Naive B cell (primary cell): ENCODE data around the gene PODXL2. TPM values are rescaled to one million over a fixed set of nuclear protein-coding genes. Genes with fewer than 3 reads are reported as not detected.
"Not testable (repeated sequence)": the region's sequence is repeated elsewhere in the genome, so short reads cannot be mapped to it uniquely, and the experiment has no call there.

Experiments used
- ATAC-seq, 2 donors: fragments of 150-1000 bp; cut with Tn5 transposase; 2 replicates each; pipeline ENCODE4 v1.10.0; 2021; ENCODE audit warnings: low read depth in 2 of 2, mild to moderate bottlenecking in 2 of 2, moderate library complexity in 2 of 2
- DNase-seq: peaks from one replicate; pipeline ENCODE4 v3.0.0; 2022
- H3K27ac Mint-ChIP-seq, 6 donors: one replicate each; pipeline ENCODE4 v1.8.0; 2020 to 2022; ENCODE audit warnings: mild to moderate bottlenecking in 6 of 6, mixed read lengths in 6 of 6, moderate library complexity in 5 of 6, inconsistent platforms in 2 of 6
- H3K27me3 Mint-ChIP-seq, 3 donors: one replicate each; pipeline ENCODE4 v1.8.0; 2021 to 2022; ENCODE audit warnings: mixed read lengths in 3 of 3, mild to moderate bottlenecking in 1 of 3
- H3K36me3 Mint-ChIP-seq, 2 donors: one replicate each; pipeline ENCODE4 v1.8.0; 2020 to 2022; ENCODE audit warnings: mixed read lengths in 2 of 2, inconsistent platforms in 1 of 2, mild to moderate bottlenecking in 1 of 2
- H3K4me1 Mint-ChIP-seq, 3 donors: one replicate each; pipeline ENCODE4 v1.8.0; 2020 to 2022; ENCODE audit warnings: mixed read lengths in 3 of 3, inconsistent platforms in 1 of 3, mild to moderate bottlenecking in 1 of 3, moderate library complexity in 1 of 3
- H3K4me3 Mint-ChIP-seq, 8 donors: one replicate each; pipeline ENCODE4 v1.8.0; 2020 to 2022; ENCODE audit warnings: mild to moderate bottlenecking in 8 of 8, mixed read lengths in 8 of 8, moderate library complexity in 8 of 8, inconsistent platforms in 2 of 8
- H3K9me3 Mint-ChIP-seq, 7 donors: one replicate each; pipeline ENCODE4 v1.8.0; 2020 to 2022; ENCODE audit warnings: mixed read lengths in 7 of 7, mild to moderate bottlenecking in 5 of 7, inconsistent platforms in 2 of 7, moderate library complexity in 1 of 7
- polyA plus RNA-seq, 6 donors: library from polyadenylated mRNA; unstranded; fragments of 300-500 nt; fragmentation: Illumina TruSeq; gene quantifications; one replicate each; pipeline ENCODE4 v1.2.3, GENCODE V29; 2021; ENCODE audit warnings: low read depth in 6 of 6

The PODXL2 gene
- polyA plus RNA-seq, 6 donors from 2014 or later, result 1.8 to 5.8 (median 2.8) TPM

DNA sequence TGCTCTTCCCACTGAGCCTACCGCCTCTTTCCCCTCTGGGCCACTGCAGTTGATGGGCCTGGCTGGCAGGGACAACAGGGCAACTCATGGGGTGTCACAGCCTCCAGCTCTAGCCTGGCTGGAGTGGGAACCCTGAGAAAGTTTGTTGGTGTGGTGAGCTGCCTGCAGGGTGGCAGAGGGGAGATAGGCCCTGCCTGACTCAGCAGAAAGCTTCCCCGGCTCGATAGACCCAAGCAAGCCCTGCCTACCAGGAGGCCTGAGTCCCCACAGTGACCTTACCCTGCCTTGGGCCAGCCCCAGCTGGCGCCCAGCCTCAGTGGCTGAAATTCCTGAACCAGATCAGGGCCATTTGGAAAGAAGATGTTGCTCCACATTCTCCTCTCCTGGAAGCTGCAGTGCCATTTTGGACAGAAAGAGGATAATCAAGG is 73.2 kb downstream of the PODXL2 start:
- DNase-seq (no peak), ATAC-seq (no peak)
- no peaks in the 10 kb centered on the region for H3K36me3 Mint-ChIP-seq
- H3K27ac Mint-ChIP-seq, result no peak overlapping the region
- H3K27me3 Mint-ChIP-seq, result no peaks in the 10 kb centered on the region
- H3K4me1 Mint-ChIP-seq, result peaks cover 10 to 12% (median 10%) of the 10 kb centered on the region in 3 donors
- H3K9me3 Mint-ChIP-seq, result peaks cover 0 to 9% (median 5%) of the 10 kb centered on the region in 7 donors
- no peak overlapping the region for H3K4me3 Mint-ChIP-seq

GRCh38 chr3:127704840-127705239 is 75.9 kb downstream of the PODXL2 start:
- H3K9me3 Mint-ChIP-seq, H3K4me3 Mint-ChIP-seq, H3K4me1 Mint-ChIP-seq, ATAC-seq, H3K36me3 Mint-ChIP-seq, DNase-seq, H3K27me3 Mint-ChIP-seq, H3K27ac Mint-ChIP-seq: not testable (repeated sequence)

DNA sequence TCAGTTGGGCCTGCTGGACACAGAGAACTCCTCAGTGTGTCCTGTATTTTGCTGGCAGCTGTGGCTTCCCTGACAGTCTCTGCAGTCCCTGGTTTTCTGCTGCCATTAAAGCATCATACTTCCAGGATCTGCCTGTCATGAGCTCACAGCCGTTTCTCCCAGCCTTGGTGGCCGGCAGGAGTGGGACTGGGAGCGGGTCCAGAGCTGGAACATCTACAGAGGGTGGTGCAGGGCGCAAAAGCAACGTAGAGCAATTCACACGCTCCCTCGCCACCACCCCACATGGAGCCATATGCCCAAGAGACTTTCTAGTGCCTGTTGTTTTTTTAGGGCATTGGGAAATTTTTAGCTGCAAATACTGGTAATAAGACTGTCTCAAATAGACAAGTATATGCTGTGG is 77.3 kb downstream of the PODXL2 start:
- Mint-ChIP-seq H3K4me3 (no peak overlapping the region), H3K27ac (no peak overlapping the region), H3K9me3 (peaks cover 0 to 9% (median 3%) of the 10 kb centered on the region in 7 donors), H3K4me1 (peaks cover 0 to 3% (median 0%) of the 10 kb centered on the region in 3 donors), H3K27me3 (no peaks in the 10 kb centered on the region), H3K36me3 (no peaks in the 10 kb centered on the region)
- ATAC-seq (no peak), DNase-seq (no peak)

- no peak for ATAC-seq
- DNase-seq, result no peak
- Mint-ChIP-seq H3K4me1 (peaks cover 0 to 3% (median 0%) of the 10 kb centered on the region in 3 donors), H3K9me3 (peaks cover 0 to 9% (median 3%) of the 10 kb centered on the region in 7 donors), H3K27me3 (no peaks in the 10 kb centered on the region), H3K36me3 (no peaks in the 10 kb centered on the region), H3K27ac (no peak overlapping the region), H3K4me3 (no peak overlapping the region)
Measured at GRCh38 chr3:127706785-127707351, 77.9 kb downstream of the PODXL2 start.

GRCh38 chr3:127707851-127708411 is 78.9 kb downstream of the PODXL2 start:
- H3K36me3 Mint-ChIP-seq, result no peaks in the 10 kb centered on the region
- H3K4me1 Mint-ChIP-seq, result peaks cover 0 to 3% (median 0%) of the 10 kb centered on the region in 3 donors
- ATAC-seq (no peak), DNase-seq (no peak)
- H3K4me3 Mint-ChIP-seq, result no peak overlapping the region
- no peaks in the 10 kb centered on the region for H3K27me3 Mint-ChIP-seq
- peaks cover 0 to 9% (median 3%) of the 10 kb centered on the region in 7 donors for H3K9me3 Mint-ChIP-seq
- H3K27ac Mint-ChIP-seq, result no peak overlapping the region

- ATAC-seq, result no peak
- Mint-ChIP-seq H3K9me3 (peaks cover 0 to 5% (median under 1%) of the 10 kb centered on the region in 7 donors), H3K27me3 (no peaks in the 10 kb centered on the region), H3K27ac (no peak overlapping the region), H3K4me3 (no peak overlapping the region), H3K4me1 (peaks cover 0 to 3% (median 0%) of the 10 kb centered on the region in 3 donors), H3K36me3 (no peaks in the 10 kb centered on the region)
- no peak for DNase-seq
Measured at GRCh38 chr3:127708837-127709236, 79.9 kb downstream of the PODXL2 start.

DNA sequence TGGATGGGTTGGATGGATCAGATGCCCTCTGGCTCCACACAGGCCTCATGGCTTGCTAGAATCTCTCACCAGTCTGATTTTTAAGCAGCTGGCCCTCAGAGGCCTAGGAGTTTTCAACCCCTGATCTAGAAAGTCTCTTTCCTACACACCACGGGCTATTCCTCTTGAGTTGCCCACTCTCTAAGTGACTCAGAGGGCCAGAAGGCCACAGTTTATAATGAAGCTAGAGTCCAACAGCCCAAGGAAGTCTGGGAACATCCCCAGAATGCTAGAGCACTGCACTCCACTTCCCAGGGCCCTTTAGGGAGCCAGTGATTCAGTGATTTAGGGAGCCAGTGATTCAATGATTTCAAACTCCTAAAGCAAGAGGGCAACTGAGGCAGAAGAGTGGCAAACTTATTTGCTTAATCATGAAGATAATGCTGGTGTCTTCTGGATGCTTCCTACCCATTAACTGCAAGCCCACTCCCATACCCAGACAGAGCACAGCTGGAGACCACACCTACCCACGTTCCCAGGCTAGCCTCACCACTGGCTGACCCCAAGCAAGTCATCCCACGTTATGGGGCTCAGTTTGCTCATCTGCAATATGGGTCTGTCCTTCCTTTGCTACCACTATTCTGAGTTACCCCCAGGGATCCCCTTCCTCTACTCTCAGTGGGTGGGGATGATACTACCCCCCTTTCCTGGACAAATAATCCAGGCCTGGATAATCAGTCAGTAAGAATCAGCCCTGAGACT is 80.5 kb downstream of the PODXL2 start:
- DNase-seq, result no peak
- Mint-ChIP-seq H3K4me3 (no peak overlapping the region), H3K4me1 (peaks cover 0 to 3% (median 0%) of the 10 kb centered on the region in 3 donors), H3K36me3 (no peaks in the 10 kb centered on the region), H3K9me3 (peaks cover 0 to 3% (median 0%) of the 10 kb centered on the region in 7 donors), H3K27ac (no peak overlapping the region), H3K27me3 (no peaks in the 10 kb centered on the region)
- ATAC-seq, result no peak

DNA sequence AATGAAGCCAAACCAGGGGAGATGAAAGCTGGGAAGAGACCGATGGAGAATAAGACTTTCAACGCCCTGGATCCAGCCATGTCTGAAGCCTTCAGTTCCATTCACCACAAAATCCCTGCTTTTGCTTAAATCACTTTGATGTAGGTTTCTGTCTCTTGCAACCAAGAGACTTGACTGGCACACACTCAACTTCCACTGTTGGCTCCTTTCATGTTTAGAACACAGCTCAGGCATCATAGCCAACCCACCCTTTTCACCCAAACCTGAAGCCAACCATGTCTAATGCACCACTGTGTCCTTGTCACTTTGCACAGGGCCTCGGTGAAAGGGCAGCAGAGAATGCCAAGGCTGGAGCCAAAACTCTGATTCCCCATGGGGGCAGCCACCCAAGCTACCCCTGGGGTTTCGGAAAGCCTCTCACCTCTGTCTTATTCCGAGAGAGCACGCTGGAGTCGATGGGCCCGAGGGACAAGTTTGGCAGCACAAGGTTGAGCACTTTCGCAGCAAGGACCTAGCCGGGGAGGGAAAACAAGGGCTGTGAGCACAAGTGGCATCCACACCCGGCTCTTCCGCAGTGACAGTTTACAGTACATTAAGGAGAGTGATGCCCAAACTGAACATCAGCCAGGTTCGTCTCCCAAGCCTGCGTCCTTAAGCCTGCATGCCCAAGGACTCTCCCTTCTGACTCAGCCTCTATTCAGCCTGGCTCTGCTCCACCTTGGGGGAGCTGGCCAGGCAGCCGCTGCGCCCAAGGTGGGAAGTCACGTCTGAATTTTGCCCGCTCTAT is 81.4 kb downstream of the PODXL2 start:
- no peak overlapping the region for H3K4me3 Mint-ChIP-seq
- no peak for DNase-seq
- peaks cover 0 to 4% (median 0%) of the 10 kb centered on the region in 3 donors for H3K4me1 Mint-ChIP-seq
- peak overlapping the region in 1 of 6 donors; percentile 47 for H3K27ac Mint-ChIP-seq
- no peaks in the 10 kb centered on the region for H3K9me3 Mint-ChIP-seq
- ATAC-seq, result no peak
- H3K36me3 Mint-ChIP-seq, result no peaks in the 10 kb centered on the region
- no peaks in the 10 kb centered on the region for H3K27me3 Mint-ChIP-seq

GRCh38 chr3:127711021-127711695 is 82.2 kb downstream of the PODXL2 start:
- H3K36me3 Mint-ChIP-seq, result no peaks in the 10 kb centered on the region
- no peak overlapping the region for H3K4me3 Mint-ChIP-seq
- no peaks in the 10 kb centered on the region for H3K9me3 Mint-ChIP-seq
- H3K4me1 Mint-ChIP-seq, result peaks cover 0 to 7% (median 0%) of the 10 kb centered on the region in 3 donors
- ATAC-seq (no peak), DNase-seq (no peak)
- no peak overlapping the region for H3K27ac Mint-ChIP-seq
- no peaks in the 10 kb centered on the region for H3K27me3 Mint-ChIP-seq

GRCh38 chr3:127711896-127712295 is 82.9 kb downstream of the PODXL2 start:
- H3K36me3 Mint-ChIP-seq, result no peaks in the 10 kb centered on the region
- peaks cover 0 to 7% (median 0%) of the 10 kb centered on the region in 3 donors for H3K4me1 Mint-ChIP-seq
- H3K27me3 Mint-ChIP-seq, result no peaks in the 10 kb centered on the region
- DNase-seq (no peak), ATAC-seq (no peak)
- no peaks in the 10 kb centered on the region for H3K9me3 Mint-ChIP-seq
- no peak overlapping the region for H3K4me3 Mint-ChIP-seq
- no peak overlapping the region for H3K27ac Mint-ChIP-seq

DNA sequence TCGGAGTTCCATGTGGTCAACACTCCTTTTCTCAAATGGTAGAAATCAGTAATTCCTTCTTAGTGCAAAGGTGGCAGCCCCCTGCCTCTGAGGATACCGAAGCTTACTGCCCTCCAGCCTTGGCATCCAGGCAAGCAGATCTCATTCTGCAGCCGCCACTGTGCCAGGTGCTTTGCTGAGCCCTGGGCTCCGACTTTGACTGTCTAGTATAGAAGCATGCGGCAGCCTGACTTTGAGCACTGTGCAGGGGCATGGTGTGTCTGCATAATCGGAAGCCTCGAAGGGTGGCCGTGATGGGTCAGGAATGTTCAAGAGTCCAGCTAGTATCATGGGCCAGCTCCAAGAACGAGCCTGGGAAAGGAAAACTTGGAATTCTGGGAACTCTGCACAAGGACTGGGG is 83.5 kb downstream of the PODXL2 start:
- Mint-ChIP-seq H3K4me3 (no peak overlapping the region), H3K36me3 (no peaks in the 10 kb centered on the region), H3K4me1 (peaks cover 0 to 7% (median 0%) of the 10 kb centered on the region in 3 donors), H3K27me3 (no peaks in the 10 kb centered on the region), H3K9me3 (no peaks in the 10 kb centered on the region), H3K27ac (peak overlapping the region in 1 of 6 donors; percentile 76)
- no peak for ATAC-seq
- no peak for DNase-seq

DNA sequence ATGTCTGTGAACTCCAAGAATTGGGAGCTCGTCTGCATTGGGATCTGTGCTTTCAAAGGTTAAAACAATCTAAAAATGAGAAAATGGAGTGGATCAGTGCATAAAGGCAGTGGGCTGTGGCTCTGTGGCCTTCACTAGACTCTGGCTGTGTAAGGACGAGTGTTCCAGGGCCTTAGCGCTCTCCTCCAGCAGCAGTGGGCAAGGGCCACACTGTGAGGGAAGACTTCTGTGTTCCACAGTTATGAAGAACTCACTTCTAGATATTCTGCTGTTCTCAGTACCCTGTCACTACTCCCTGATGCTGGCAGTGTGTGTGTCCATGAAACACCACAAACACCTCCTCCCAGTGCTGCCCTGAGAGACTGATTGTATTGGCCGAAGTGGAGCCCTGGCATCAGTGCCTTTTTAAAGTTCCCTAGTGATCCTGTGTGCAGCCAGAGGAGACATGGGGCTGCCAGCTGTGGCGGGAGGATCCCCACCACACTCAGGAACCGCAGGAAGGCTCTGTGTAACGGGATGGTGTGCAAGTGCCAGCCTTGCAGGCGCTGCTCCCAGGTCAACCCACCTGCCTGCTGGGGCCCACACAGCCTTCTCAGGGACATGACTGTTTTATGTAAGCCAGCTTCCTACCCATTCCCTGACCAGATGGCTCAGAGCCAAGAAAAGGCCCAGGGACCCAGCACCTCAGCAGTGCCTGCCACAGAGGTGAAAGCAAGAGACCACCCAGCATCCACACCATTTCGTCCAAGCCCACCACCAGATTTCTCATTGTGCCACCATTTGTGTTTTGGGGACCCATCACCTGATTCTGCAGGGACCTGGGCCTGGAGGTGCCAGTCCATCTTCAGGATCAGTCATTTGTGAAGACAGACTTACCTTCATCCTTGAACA is 84.1 kb downstream of the PODXL2 start:
- H3K27me3 Mint-ChIP-seq, result no peaks in the 10 kb centered on the region
- peak overlapping the region in 2 of 6 donors; percentile 14 to 27 for H3K27ac Mint-ChIP-seq
- H3K4me3 Mint-ChIP-seq, result no peak overlapping the region
- ATAC-seq (no peak), DNase-seq (no peak)
- H3K9me3 Mint-ChIP-seq, result no peaks in the 10 kb centered on the region
- peaks cover 0 to 7% (median 0%) of the 10 kb centered on the region in 3 donors for H3K4me1 Mint-ChIP-seq
- H3K36me3 Mint-ChIP-seq, result no peaks in the 10 kb centered on the region
